GM18526 (cell line): Measurements from ENCODE around the gene SYCP3.

Experiments used
- POLR2A ChIP-seq: IDR thresholded peaks from 3 replicates; pipeline ENCODE4 v1.6.1; 2011; ENCODE audit not compliant: insufficient read length; ENCODE audit errors: extremely low read depth

SYCP3 gene

GRCh38 chr12:101768781-101769180 lies 29.5 kb upstream of the SYCP3 start:
- TF ChIP-seq POLR2A = no peak

- TF ChIP-seq POLR2A = no peak
These were observed 28.3 kb upstream of the SYCP3 start for GRCh38 chr12:101767537-101767936.

GRCh38 chr12:101764051-101764792 lies 25.0 kb upstream of the SYCP3 start:
- no peak for TF ChIP-seq POLR2A

GRCh38 chr12:101763246-101763931 lies 24.1 kb upstream of the SYCP3 start:
- TF ChIP-seq POLR2A = no peak

- TF ChIP-seq POLR2A = no peak
These were observed 22.5 kb upstream of the SYCP3 start for GRCh38 chr12:101761781-101762180.

- no peak for TF ChIP-seq POLR2A
These were observed 22.1 kb upstream of the SYCP3 start for GRCh38 chr12:101761350-101761749.

- no peak for TF ChIP-seq POLR2A
These were observed 20.3 kb upstream of the SYCP3 start for GRCh38 chr12:101759396-101760047.

GRCh38 chr12:101750152-101750551 lies 10.9 kb upstream of the SYCP3 start:
- TF ChIP-seq POLR2A = no peak

GRCh38 chr12:101749657-101750056 lies 10.4 kb upstream of the SYCP3 start:
- TF ChIP-seq POLR2A = no peak

- no peak for TF ChIP-seq POLR2A
These were observed 9.6 kb upstream of the SYCP3 start for GRCh38 chr12:101748907-101749306.

GRCh38 chr12:101747697-101748096 lies 8.4 kb upstream of the SYCP3 start:
- no peak for TF ChIP-seq POLR2A

GRCh38 chr12:101746661-101747060 lies 7.4 kb upstream of the SYCP3 start:
- no peak for TF ChIP-seq POLR2A

GRCh38 chr12:101746196-101746595 lies 6.9 kb upstream of the SYCP3 start:
- TF ChIP-seq POLR2A = no peak

GRCh38 chr12:101745481-101745880 lies 6.2 kb upstream of the SYCP3 start:
- no peak for TF ChIP-seq POLR2A

- TF ChIP-seq POLR2A = no peak
These were observed 4.6 kb upstream of the SYCP3 start for GRCh38 chr12:101743724-101744472.
